A549 (cell line): ENCODE measurements around the gene KANSL3.

Experiments used
- BHLHE40 ChIP-seq: IDR thresholded peaks from 2 replicates; pipeline ENCODE4 v1.6.1; 2012; ENCODE audit warnings: low read depth, low read length, inconsistent platforms
- CHD4 ChIP-seq: fragments of 200-600 bp; sonication (generic); IDR thresholded peaks from 2 replicates; pipeline ENCODE4 v1.6.1; 2016; ENCODE audit warnings: antibody characterized with exemption, mild to moderate bottlenecking, borderline replicate concordance
- JUN ChIP-seq, 2 experiments: fragments of >200 bp; sonication (Bioruptor Twin); formaldehyde crosslinking; IDR thresholded peaks; 2 replicates in 1 of 2; 3 replicates in 1 of 2; pipeline ENCODE4 v1.6.1; 2016 to 2017
- JUNB ChIP-seq: fragments of >200 bp; sonication (Bioruptor Twin); formaldehyde crosslinking; IDR thresholded peaks from 2 replicates; pipeline ENCODE4 v1.6.1; 2016
- POLR2A ChIP-seq: IDR thresholded peaks from 2 replicates; pipeline ENCODE4 v1.6.1; 2012; ENCODE audit warnings: mild to moderate bottlenecking, low read length
- RAD21 ChIP-seq, 2 experiments: fragments of >200 bp in 1 of 2; sonication (Bioruptor Twin) in 1 of 2; formaldehyde crosslinking in 1 of 2; IDR thresholded peaks in 1 of 2; conservative IDR thresholded peaks in 1 of 2; 2 replicates in 1 of 2; 3 replicates in 1 of 2; pipeline ENCODE4 v1.6.1; 2012 to 2018; ENCODE audit warnings: inconsistent platforms in 1 of 2
- TF ChIP-seq, protein P1 (sequence below): fragments of >200 bp; sonication (Bioruptor Twin); formaldehyde crosslinking; IDR thresholded peaks from 3 replicates; pipeline ENCODE4 v1.5.1; 2016
- TF ChIP-seq, protein P2 (sequence below): fragments of 150-350 bp; IDR thresholded peaks from 2 replicates; pipeline ENCODE4 v1.6.1; 2014; ENCODE audit warnings: low read depth, mild to moderate bottlenecking, low read length
- TF ChIP-seq, protein P3 (sequence below): fragments of 200-600 bp; sonication (generic); IDR thresholded peaks from 2 replicates; pipeline ENCODE4 v1.6.1; 2016; ENCODE audit warnings: antibody characterized with exemption, mild to moderate bottlenecking, moderate library complexity
- TF ChIP-seq, protein P4 (sequence below): IDR thresholded peaks from 2 replicates; pipeline ENCODE4 v1.6.1; 2012; ENCODE audit warnings: low read depth, borderline replicate concordance

DNA sequence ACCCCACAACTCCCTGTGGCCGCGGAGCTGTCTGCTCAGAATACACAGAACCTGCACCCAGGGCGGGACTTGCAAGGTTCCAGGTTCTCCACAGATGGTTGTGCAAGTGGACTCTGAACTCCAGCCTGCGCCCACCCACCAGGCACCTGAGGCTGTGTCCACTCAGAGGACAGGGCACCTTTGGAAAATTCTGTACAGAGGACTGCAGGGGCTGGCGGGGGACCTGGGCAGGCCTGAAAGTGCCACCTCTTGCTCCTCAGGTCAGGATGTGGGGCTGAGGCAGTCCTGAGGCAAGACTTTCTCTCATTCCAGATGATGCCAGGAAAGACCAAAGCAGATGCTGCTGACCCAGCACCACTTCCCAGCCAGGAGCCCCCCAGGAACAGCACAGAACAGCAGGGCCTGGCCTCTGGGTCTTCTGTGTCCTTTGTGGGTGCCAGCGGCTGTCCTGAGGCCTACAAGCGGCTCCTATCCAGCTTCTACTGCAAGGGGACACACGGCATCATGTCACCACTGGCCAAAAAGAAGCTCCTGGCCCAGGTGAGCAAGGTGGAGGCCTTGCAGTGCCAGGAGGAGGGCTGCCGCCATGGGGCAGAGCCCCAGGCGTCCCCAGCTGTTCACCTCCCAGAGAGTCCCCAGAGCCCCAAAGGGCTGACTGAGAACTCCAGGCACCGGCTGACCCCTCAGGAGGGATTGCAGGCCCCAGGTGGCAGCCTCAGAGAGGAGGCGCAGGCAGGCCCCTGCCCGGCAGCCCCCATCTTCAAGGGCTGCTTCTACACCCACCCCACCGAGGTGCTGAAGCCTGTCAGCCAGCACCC, 87.1 kb downstream of the KANSL3 start:
- TF ChIP-seq, protein P1, sequence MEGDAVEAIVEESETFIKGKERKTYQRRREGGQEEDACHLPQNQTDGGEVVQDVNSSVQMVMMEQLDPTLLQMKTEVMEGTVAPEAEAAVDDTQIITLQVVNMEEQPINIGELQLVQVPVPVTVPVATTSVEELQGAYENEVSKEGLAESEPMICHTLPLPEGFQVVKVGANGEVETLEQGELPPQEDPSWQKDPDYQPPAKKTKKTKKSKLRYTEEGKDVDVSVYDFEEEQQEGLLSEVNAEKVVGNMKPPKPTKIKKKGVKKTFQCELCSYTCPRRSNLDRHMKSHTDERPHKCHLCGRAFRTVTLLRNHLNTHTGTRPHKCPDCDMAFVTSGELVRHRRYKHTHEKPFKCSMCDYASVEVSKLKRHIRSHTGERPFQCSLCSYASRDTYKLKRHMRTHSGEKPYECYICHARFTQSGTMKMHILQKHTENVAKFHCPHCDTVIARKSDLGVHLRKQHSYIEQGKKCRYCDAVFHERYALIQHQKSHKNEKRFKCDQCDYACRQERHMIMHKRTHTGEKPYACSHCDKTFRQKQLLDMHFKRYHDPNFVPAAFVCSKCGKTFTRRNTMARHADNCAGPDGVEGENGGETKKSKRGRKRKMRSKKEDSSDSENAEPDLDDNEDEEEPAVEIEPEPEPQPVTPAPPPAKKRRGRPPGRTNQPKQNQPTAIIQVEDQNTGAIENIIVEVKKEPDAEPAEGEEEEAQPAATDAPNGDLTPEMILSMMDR = no peak
- TF ChIP-seq JUNB (no peak), RAD21 (conservative IDR thresholded peaks at IDR 0.05 in 1 of 2, IDR thresholded peaks at IDR 0.05 in 1 of 2) (no peak), CHD4 (no peak), POLR2A (no peak), JUN (IDR thresholded peaks at IDR 0.05) (no peak), BHLHE40 (no peak)
- TF ChIP-seq, protein P2, sequence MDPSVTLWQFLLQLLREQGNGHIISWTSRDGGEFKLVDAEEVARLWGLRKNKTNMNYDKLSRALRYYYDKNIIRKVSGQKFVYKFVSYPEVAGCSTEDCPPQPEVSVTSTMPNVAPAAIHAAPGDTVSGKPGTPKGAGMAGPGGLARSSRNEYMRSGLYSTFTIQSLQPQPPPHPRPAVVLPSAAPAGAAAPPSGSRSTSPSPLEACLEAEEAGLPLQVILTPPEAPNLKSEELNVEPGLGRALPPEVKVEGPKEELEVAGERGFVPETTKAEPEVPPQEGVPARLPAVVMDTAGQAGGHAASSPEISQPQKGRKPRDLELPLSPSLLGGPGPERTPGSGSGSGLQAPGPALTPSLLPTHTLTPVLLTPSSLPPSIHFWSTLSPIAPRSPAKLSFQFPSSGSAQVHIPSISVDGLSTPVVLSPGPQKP = no peak
- TF ChIP-seq, protein P3, sequence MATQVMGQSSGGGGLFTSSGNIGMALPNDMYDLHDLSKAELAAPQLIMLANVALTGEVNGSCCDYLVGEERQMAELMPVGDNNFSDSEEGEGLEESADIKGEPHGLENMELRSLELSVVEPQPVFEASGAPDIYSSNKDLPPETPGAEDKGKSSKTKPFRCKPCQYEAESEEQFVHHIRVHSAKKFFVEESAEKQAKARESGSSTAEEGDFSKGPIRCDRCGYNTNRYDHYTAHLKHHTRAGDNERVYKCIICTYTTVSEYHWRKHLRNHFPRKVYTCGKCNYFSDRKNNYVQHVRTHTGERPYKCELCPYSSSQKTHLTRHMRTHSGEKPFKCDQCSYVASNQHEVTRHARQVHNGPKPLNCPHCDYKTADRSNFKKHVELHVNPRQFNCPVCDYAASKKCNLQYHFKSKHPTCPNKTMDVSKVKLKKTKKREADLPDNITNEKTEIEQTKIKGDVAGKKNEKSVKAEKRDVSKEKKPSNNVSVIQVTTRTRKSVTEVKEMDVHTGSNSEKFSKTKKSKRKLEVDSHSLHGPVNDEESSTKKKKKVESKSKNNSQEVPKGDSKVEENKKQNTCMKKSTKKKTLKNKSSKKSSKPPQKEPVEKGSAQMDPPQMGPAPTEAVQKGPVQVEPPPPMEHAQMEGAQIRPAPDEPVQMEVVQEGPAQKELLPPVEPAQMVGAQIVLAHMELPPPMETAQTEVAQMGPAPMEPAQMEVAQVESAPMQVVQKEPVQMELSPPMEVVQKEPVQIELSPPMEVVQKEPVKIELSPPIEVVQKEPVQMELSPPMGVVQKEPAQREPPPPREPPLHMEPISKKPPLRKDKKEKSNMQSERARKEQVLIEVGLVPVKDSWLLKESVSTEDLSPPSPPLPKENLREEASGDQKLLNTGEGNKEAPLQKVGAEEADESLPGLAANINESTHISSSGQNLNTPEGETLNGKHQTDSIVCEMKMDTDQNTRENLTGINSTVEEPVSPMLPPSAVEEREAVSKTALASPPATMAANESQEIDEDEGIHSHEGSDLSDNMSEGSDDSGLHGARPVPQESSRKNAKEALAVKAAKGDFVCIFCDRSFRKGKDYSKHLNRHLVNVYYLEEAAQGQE = no peak
- TF ChIP-seq, protein P4, sequence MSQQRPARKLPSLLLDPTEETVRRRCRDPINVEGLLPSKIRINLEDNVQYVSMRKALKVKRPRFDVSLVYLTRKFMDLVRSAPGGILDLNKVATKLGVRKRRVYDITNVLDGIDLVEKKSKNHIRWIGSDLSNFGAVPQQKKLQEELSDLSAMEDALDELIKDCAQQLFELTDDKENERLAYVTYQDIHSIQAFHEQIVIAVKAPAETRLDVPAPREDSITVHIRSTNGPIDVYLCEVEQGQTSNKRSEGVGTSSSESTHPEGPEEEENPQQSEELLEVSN = no peak
